HTR-8/SVneo (cell line): ENCODE results near the gene LNX1.

Source experiments
- DNase-seq: peaks from one replicate; pipeline ENCODE4 v3.0.0; 2011; ENCODE audit warnings: low spot score, mixed read lengths; ENCODE audit not compliant: insufficient read length
- FAIRE-seq: peaks from 2 replicates; lab custom pipeline; 2011; peaks lifted over from hg19 to GRCh38; lab: Jason Lieb, UNC

LNX1 gene

GRCh38 chr4:53541577-53542206 lies 49.6 kb downstream of the LNX1 start:
- FAIRE-seq (no peak), DNase-seq (no peak)

GRCh38 chr4:53538756-53539155 lies 52.5 kb downstream of the LNX1 start:
- DNase-seq = no peak
- FAIRE-seq = no peak

GRCh38 chr4:53537606-53538005 lies 53.7 kb downstream of the LNX1 start:
- FAIRE-seq (no peak), DNase-seq (no peak)

- DNase-seq (no peak), FAIRE-seq (no peak)
These were observed 55.0 kb downstream of the LNX1 start for GRCh38 chr4:53536328-53536727.

- FAIRE-seq = no peak
- DNase-seq = no peak
These were observed 55.7 kb downstream of the LNX1 start for GRCh38 chr4:53535567-53535966.

GRCh38 chr4:53534684-53535083 lies 56.6 kb downstream of the LNX1 start:
- DNase-seq (no peak), FAIRE-seq (no peak)

- no peak for DNase-seq
These were observed 58.8 kb downstream of the LNX1 start for GRCh38 chr4:53532521-53532920.

GRCh38 chr4:53531585-53532224 lies 59.6 kb downstream of the LNX1 start:
- DNase-seq (no peak), FAIRE-seq (no peak)

More at GRCh38 chr4:53532521-53532920, 58.8 kb downstream of the LNX1 start:
- no peak for FAIRE-seq

- FAIRE-seq = no peak
- no peak for DNase-seq
These were observed 62.3 kb downstream of the LNX1 start for GRCh38 chr4:53529025-53529424.

GRCh38 chr4:53527930-53528329 lies 63.4 kb downstream of the LNX1 start:
- DNase-seq (no peak), FAIRE-seq (no peak)

- DNase-seq (no peak), FAIRE-seq (no peak)
These were observed 64.0 kb downstream of the LNX1 start for GRCh38 chr4:53527326-53527725.

- no peak for DNase-seq
- no peak for FAIRE-seq
These were observed 69.0 kb downstream of the LNX1 start for GRCh38 chr4:53522334-53522733.

- FAIRE-seq (no peak), DNase-seq (no peak)
These were observed 71.2 kb downstream of the LNX1 start for GRCh38 chr4:53520116-53520515.

GRCh38 chr4:53518807-53519206 lies 72.5 kb downstream of the LNX1 start:
- DNase-seq = no peak
- no peak for FAIRE-seq

GRCh38 chr4:53515076-53515475 lies 76.2 kb downstream of the LNX1 start:
- no peak for FAIRE-seq
- no peak for DNase-seq

GRCh38 chr4:53514509-53514908 lies 76.8 kb downstream of the LNX1 start:
- DNase-seq (no peak), FAIRE-seq (no peak)

- FAIRE-seq (no peak), DNase-seq (no peak)
These were observed 78.7 kb downstream of the LNX1 start for GRCh38 chr4:53512608-53513007.

GRCh38 chr4:53511014-53511413 lies 80.3 kb downstream of the LNX1 start:
- FAIRE-seq (no peak), DNase-seq (no peak)

- FAIRE-seq (no peak), DNase-seq (no peak)
These were observed 81.0 kb downstream of the LNX1 start for GRCh38 chr4:53510321-53510720.

GRCh38 chr4:53508446-53508845 lies 82.8 kb downstream of the LNX1 start:
- FAIRE-seq (no peak), DNase-seq (no peak)

GRCh38 chr4:53507671-53508286 lies 83.5 kb downstream of the LNX1 start:
- no peak for FAIRE-seq
- DNase-seq = no peak

GRCh38 chr4:53507058-53507457 lies 84.2 kb downstream of the LNX1 start:
- FAIRE-seq (no peak), DNase-seq (no peak)
